GM12891 (cell line): Measurements from ENCODE around the gene TSPO.

Experiments
- DNase-seq: peaks from one replicate; pipeline ENCODE4 v3.0.0; 2011; ENCODE audit warnings: low spot score; ENCODE audit not compliant: insufficient read length
- FAIRE-seq: peaks from 2 replicates; lab custom pipeline; 2011; peaks lifted over from hg19 to GRCh38; lab: Jason Lieb, UNC
- PAX5 ChIP-seq: IDR thresholded peaks from 2 replicates; pipeline ENCODE4 v1.6.1; 2011; ENCODE audit warnings: low read length, moderate library complexity, mild to moderate bottlenecking; ENCODE audit not compliant: insufficient read depth, severe bottlenecking
- POLR2A ChIP-seq: IDR thresholded peaks from 2 replicates; pipeline ENCODE4 v1.6.1; 2011; ENCODE audit warnings: low read depth, low read length, control low read depth
- POLR2AphosphoS5 ChIP-seq: IDR thresholded peaks from 2 replicates; pipeline ENCODE4 v1.6.1; 2011; ENCODE audit warnings: low read depth, low read length, control low read depth
- POU2F2 ChIP-seq: IDR thresholded peaks from 2 replicates; pipeline ENCODE4 v1.6.1; 2011; ENCODE audit warnings: low read depth, mild to moderate bottlenecking, control low read depth, low read length, moderate library complexity
- SPI1 ChIP-seq: IDR thresholded peaks from 2 replicates; pipeline ENCODE4 v1.6.1; 2011; ENCODE audit warnings: low read depth, low read length, control low read depth
- TAF1 ChIP-seq: IDR thresholded peaks from 2 replicates; pipeline ENCODE4 v1.6.1; 2011; ENCODE audit warnings: low read depth, low read length, control low read depth

The TSPO gene

DNA sequence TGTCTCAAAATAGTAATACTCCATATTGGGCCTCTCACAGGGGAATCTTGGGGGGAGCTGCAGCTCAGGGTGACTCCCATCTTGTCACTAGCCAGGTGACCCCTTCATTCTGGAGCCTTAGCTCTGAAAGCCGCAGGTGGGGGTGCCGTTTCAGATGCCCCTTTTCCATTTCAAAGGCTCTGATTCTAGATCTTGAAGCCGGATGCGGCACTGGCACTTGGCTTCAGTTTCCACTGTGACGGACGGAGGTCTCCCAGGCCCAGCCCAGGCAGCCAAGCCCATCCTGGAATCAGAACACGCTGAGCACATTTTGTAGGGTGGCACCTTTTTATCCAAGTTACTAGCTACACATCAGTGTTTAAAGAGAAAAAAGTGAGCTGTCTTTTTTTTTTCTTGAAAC, 34.4 kb upstream of the TSPO start:
- FAIRE-seq, result peak; percentile 58
- no peak for TF ChIP-seq PAX5
- no peak for TF ChIP-seq POLR2AphosphoS5
- TF ChIP-seq POLR2A, result no peak
- no peak for TF ChIP-seq POU2F2
- TF ChIP-seq TAF1, result no peak
- TF ChIP-seq SPI1, result no peak
- DNase-seq, result no peak

GRCh38 chr22:43118024-43118849, 33.1 kb upstream of the TSPO start:
- DNase-seq, result no peak
- FAIRE-seq, result no peak
- TF ChIP-seq POLR2A (no peak), SPI1 (peak; percentile 72)

GRCh38 chr22:43118953-43119458, 32.4 kb upstream of the TSPO start:
- DNase-seq, result peak; percentile 46
- no peak for TF ChIP-seq POLR2AphosphoS5
- TF ChIP-seq SPI1, result no peak
- TF ChIP-seq PAX5, result no peak
- TF ChIP-seq POU2F2, result peak; percentile 65; the same call in 1 of the 2 replicates
- FAIRE-seq, result peak; percentile 97

DNA sequence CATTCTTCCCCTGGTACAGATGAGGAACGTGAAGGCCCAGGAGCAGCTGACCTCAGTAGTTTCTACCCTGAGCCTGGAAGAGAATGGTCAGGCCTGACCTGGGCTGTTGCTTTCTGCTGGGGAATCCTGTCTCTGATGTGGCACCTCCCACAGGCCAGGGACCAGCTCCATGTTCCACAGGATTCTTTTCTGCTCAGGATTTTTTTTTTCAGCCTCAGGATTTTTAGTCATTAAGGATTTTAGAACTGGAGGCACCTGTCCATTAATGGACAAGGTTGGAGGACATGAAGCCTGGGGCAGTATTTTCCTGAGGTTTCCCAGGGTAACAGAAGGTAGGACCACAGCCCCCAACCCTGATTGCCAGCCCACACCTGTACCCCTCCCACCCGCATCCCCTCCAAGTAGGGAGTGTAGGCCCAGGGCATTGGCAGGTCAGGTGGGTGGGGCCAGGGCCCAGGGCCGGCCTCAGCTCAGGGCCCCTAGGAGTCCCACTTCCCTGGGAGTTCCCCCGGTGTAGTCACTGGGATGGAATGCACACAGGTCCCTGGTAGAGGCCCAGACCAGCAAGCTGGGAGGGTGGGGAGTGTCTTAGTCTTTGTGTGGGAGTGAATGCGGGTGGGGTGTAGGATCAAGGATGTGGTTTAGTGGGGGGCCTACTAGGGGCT, 24.7 kb upstream of the TSPO start:
- FAIRE-seq, result no peak
- no peak for TF ChIP-seq POLR2A
- no peak for TF ChIP-seq POU2F2
- TF ChIP-seq TAF1, result no peak
- no peak for TF ChIP-seq POLR2AphosphoS5
- TF ChIP-seq PAX5, result no peak
- DNase-seq, result no peak

GRCh38 chr22:43127166-43127908, 24.0 kb upstream of the TSPO start:
- DNase-seq (no peak), FAIRE-seq (peak; percentile 47)

GRCh38 chr22:43128116-43128515, 23.2 kb upstream of the TSPO start:
- FAIRE-seq (no peak), DNase-seq (no peak)
- TF ChIP-seq TAF1, result no peak
- TF ChIP-seq POU2F2, result no peak
- no peak for TF ChIP-seq POLR2A
- no peak for TF ChIP-seq PAX5
- TF ChIP-seq POLR2AphosphoS5, result no peak
- TF ChIP-seq SPI1, result no peak

More at GRCh38 chr22:43127166-43127908, 24.0 kb upstream of the TSPO start:
- no peak for TF ChIP-seq POLR2AphosphoS5
- no peak for TF ChIP-seq TAF1
- no peak for TF ChIP-seq SPI1
- TF ChIP-seq POLR2A, result no peak
- TF ChIP-seq PAX5, result no peak
- no peak for TF ChIP-seq POU2F2

- TF ChIP-seq TAF1, result no peak
- no peak for TF ChIP-seq PAX5
- no peak for TF ChIP-seq POLR2A
- no peak for TF ChIP-seq POU2F2
- no peak for TF ChIP-seq POLR2AphosphoS5
- TF ChIP-seq SPI1, result no peak
- FAIRE-seq (peak; percentile 81), DNase-seq (no peak)
Observed at GRCh38 chr22:43128928-43129424, 22.4 kb upstream of the TSPO start.

- peak; percentile 81 for TF ChIP-seq SPI1
- no peak for TF ChIP-seq TAF1
- no peak for TF ChIP-seq POLR2AphosphoS5
- DNase-seq (no peak), FAIRE-seq (no peak)
Observed at GRCh38 chr22:43129426-43130425, 21.6 kb upstream of the TSPO start.
